Mucosa of stomach (tissue), 1 donor: ENCODE results near the gene ZFPM1.

ENCODE experiments used
- H3K27me3 ChIP-seq: one replicate; pipeline ENCODE4 v1.7.0; 2013; ENCODE audit warnings: mild to moderate bottlenecking, low read length; ENCODE audit not compliant: control insufficient read depth, insufficient read depth
- H3K36me3 ChIP-seq: one replicate; pipeline ENCODE4 v1.7.0; 2013; ENCODE audit warnings: low read length; ENCODE audit not compliant: control insufficient read depth, insufficient read depth
- H3K4me1 ChIP-seq: one replicate; pipeline ENCODE4 v1.7.0; 2013; ENCODE audit warnings: mild to moderate bottlenecking, low read length; ENCODE audit not compliant: control insufficient read depth, insufficient read depth
- H3K4me3 ChIP-seq: one replicate; pipeline ENCODE4 v1.7.0; 2013; ENCODE audit warnings: low read length
- H3K9ac ChIP-seq: one replicate; pipeline ENCODE4 v1.7.0; 2013; ENCODE audit warnings: mild to moderate bottlenecking, low read length, moderate library complexity
- H3K9me3 ChIP-seq: one replicate; pipeline ENCODE4 v1.7.0; 2013; ENCODE audit warnings: mild to moderate bottlenecking, low read length, moderate library complexity; ENCODE audit not compliant: control insufficient read depth
- donor health status: Pancreatic carcinoma.

Gene ZFPM1

GRCh38 chr16:88497561-88498462 is 44.7 kb downstream of the ZFPM1 start:
- Histone ChIP-seq H3K4me3 (no peak overlapping the region), H3K36me3 (no peaks in the 10 kb centered on the region), H3K9ac (no peak overlapping the region), H3K27me3 (no peaks in the 10 kb centered on the region), H3K4me1 (peaks cover 58% of the 10 kb centered on the region), H3K9me3 (no peaks in the 10 kb centered on the region)

DNA sequence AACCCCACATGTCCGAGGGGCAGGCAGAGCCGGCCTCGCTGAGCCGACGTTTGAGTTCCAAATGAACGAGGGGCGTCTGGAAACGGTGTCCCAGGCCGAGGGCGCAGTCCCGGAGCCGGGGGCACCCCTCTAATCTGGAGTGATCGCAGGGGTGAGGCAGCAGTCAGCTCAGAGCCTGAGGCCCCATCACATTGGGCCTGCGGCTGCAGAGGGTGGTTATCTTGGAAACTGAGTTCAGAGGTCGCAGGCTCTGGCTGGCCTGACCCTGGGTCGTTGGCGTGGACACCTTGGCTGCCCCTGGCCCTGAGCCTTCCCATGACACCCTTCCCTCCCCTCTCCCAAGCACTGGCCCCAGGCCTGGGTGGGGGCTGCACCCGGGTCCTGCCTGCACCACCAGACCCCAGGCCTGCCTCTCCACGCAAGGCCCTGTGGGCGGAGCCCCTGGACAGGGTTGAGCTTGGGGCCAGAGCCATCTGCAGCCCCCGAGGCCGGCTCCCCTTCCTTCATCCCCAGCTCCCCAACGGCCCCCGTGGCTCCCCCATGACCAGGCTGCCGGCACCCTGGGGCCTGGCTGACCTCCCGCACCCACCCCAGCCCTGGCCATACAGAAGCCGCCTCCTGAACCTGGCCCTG is 45.6 kb downstream of the ZFPM1 start:
- Histone ChIP-seq H3K4me1 (peaks cover 67% of the 10 kb centered on the region), H3K36me3 (no peaks in the 10 kb centered on the region), H3K27me3 (no peaks in the 10 kb centered on the region)

DNA sequence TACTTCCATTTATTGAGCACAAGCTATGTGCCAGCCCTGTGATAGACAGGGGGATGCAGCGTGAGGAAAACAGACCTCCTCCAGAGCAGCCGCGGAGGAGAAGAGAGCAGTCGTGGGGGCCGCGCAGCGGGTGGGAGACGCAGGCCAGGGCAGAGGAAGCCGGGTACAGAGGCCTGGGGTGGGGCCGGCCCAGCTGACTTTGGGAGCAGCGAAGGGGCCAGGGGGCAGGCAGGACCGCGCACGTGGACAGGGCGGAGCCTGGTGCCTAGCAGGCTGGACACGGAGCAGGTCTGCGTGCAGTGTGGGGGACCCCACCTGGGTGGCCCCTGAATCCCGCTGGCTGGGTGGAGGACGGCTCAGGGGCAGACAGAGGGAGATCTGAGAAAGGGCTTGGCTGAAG is 46.2 kb downstream of the ZFPM1 start:
- H3K27me3 ChIP-seq = no peaks in the 10 kb centered on the region
- no peak overlapping the region for H3K4me3 ChIP-seq
- no peaks in the 10 kb centered on the region for H3K36me3 ChIP-seq
- H3K9me3 ChIP-seq = no peaks in the 10 kb centered on the region
- H3K9ac ChIP-seq = peak overlapping the region; percentile 34
- peaks cover 73% of the 10 kb centered on the region for H3K4me1 ChIP-seq

More for the DNA sequence above, 45.6 kb downstream of the ZFPM1 start:
- Histone ChIP-seq H3K4me3 (no peak overlapping the region), H3K9ac (no peak overlapping the region), H3K9me3 (no peaks in the 10 kb centered on the region)

DNA sequence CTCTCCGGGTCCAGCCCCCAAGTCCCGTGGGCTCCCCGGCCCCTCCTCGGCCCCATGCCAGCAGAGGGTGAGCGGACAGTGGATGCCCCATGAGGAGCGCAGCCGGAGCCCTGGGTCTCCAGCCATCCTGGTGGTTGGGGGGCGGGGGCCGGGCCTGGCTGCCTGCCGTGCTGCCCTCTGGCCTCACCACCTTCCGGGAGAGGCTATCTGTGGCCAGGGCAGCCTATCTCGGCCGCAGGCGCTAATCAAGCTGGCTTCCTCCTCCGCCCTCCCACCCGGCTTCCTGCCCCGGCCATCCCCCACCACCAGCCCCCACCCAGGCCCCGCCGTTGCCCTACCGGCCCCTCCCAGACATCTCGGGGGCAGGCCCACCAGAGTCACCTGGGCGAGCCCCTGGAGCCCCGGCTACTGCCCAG is 46.8 kb downstream of the ZFPM1 start:
- H3K27me3 ChIP-seq = no peaks in the 10 kb centered on the region
- no peak overlapping the region for H3K4me3 ChIP-seq
- H3K9me3 ChIP-seq = no peaks in the 10 kb centered on the region
- peaks cover 78% of the 10 kb centered on the region for H3K4me1 ChIP-seq
- no peaks in the 10 kb centered on the region for H3K36me3 ChIP-seq
- H3K9ac ChIP-seq = peak overlapping the region; percentile 34

DNA sequence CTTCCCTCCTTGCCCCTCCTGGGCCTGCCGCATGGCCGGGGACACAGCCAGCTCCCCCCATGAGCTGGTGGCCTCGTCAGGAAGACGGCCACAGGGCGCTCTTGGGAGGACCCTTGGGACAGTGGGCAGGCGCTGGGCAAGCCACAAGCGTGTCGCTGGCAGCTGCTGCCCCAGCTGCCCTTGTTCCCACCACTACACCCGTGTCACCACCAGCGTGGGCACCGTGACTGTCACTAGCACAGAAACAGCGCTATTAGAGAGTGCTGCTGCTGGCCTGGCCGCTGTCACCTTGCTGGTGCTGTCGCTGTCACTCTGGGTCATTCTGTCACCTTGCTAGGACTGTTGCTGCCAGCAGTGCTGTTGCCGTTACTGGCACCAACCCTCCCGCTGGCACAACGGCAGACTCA is 47.2 kb downstream of the ZFPM1 start:
- Histone ChIP-seq H3K9me3 (no peaks in the 10 kb centered on the region), H3K4me3 (no peak overlapping the region), H3K27me3 (no peaks in the 10 kb centered on the region), H3K9ac (no peak overlapping the region), H3K4me1 (peaks cover 78% of the 10 kb centered on the region), H3K36me3 (no peaks in the 10 kb centered on the region)

GRCh38 chr16:88502371-88502770 is 49.3 kb downstream of the ZFPM1 start:
- Histone ChIP-seq H3K4me1 (peaks cover 81% of the 10 kb centered on the region), H3K9me3 (no peaks in the 10 kb centered on the region), H3K4me3 (no peak overlapping the region)

GRCh38 chr16:88502776-88503280 is 49.7 kb downstream of the ZFPM1 start:
- no peak overlapping the region for H3K4me3 ChIP-seq
- H3K4me1 ChIP-seq = peaks cover 81% of the 10 kb centered on the region
- H3K36me3 ChIP-seq = no peaks in the 10 kb centered on the region
- no peak overlapping the region for H3K9ac ChIP-seq
- no peaks in the 10 kb centered on the region for H3K9me3 ChIP-seq
- H3K27me3 ChIP-seq = no peaks in the 10 kb centered on the region

More at GRCh38 chr16:88502371-88502770, 49.3 kb downstream of the ZFPM1 start:
- Histone ChIP-seq H3K36me3 (no peaks in the 10 kb centered on the region), H3K9ac (no peak overlapping the region), H3K27me3 (no peaks in the 10 kb centered on the region)

GRCh38 chr16:88503374-88503770 is 50.3 kb downstream of the ZFPM1 start:
- H3K9ac ChIP-seq = peak overlapping the region; percentile 59
- no peaks in the 10 kb centered on the region for H3K27me3 ChIP-seq
- no peaks in the 10 kb centered on the region for H3K9me3 ChIP-seq
- peaks cover 81% of the 10 kb centered on the region for H3K4me1 ChIP-seq
- H3K36me3 ChIP-seq = no peaks in the 10 kb centered on the region
- no peak overlapping the region for H3K4me3 ChIP-seq

- H3K27me3 ChIP-seq = no peaks in the 10 kb centered on the region
- no peaks in the 10 kb centered on the region for H3K9me3 ChIP-seq
- H3K36me3 ChIP-seq = no peaks in the 10 kb centered on the region
- no peak overlapping the region for H3K4me3 ChIP-seq
- H3K9ac ChIP-seq = peak overlapping the region; percentile 59
- H3K4me1 ChIP-seq = peaks cover 81% of the 10 kb centered on the region
Measured at GRCh38 chr16:88503771-88504488, 50.9 kb downstream of the ZFPM1 start.

GRCh38 chr16:88504489-88505404 is 51.7 kb downstream of the ZFPM1 start:
- no peaks in the 10 kb centered on the region for H3K9me3 ChIP-seq
- no peaks in the 10 kb centered on the region for H3K27me3 ChIP-seq
- peaks cover 81% of the 10 kb centered on the region for H3K4me1 ChIP-seq
- H3K4me3 ChIP-seq = no peak overlapping the region
- peak overlapping the region; percentile 59 for H3K9ac ChIP-seq
- no peaks in the 10 kb centered on the region for H3K36me3 ChIP-seq

- H3K4me1 ChIP-seq = peaks cover 83% of the 10 kb centered on the region
- peak overlapping the region; percentile 33 for H3K9ac ChIP-seq
- H3K9me3 ChIP-seq = no peaks in the 10 kb centered on the region
- no peak overlapping the region for H3K4me3 ChIP-seq
- no peaks in the 10 kb centered on the region for H3K27me3 ChIP-seq
- no peaks in the 10 kb centered on the region for H3K36me3 ChIP-seq
Measured at GRCh38 chr16:88505405-88506082, 52.5 kb downstream of the ZFPM1 start.
